ENCODE results near the gene ZNF284. TPM values are rescaled to one million over a fixed set of nuclear protein-coding genes. Genes with fewer than 3 reads are reported as not detected.

Gene ZNF284
- total RNA-seq (2022; extraction: Qiagen RNA extraction): 0.25 to 0.71 TPM (median 0.43 TPM) in 5 replicates

GRCh38 chr19:44071824-44072542 lies at the start of gene ZNF284:
Gene ZNF284 (plus strand): TSS chr19:44072159. CDS start chr19:44076390, 4,231 bp downstream.

GRCh38 chr19:44025217-44025936 lies 46.6 kb upstream of the ZNF284 start, which contains the start of gene ZNF222:
Gene ZNF222 (plus strand): TSS chr19:44025379. CDS start chr19:44025437, 58 bp downstream.

GRCh38 chr19:44051650-44052402 lies 20.1 kb upstream of the ZNF284 start, which contains the start of gene ZNF223:
Gene ZNF223 (plus strand): TSS chr19:44052036. CDS start chr19:44055177, 3,141 bp downstream.

GRCh38 chr19:44093931-44094765 lies 22.2 kb downstream of the ZNF284 start, which contains the start of gene ZNF224:
Gene ZNF224 (plus strand): TSS chr19:44094361. CDS start chr19:44097874, 3,513 bp downstream.

GRCh38 chr19:44113138-44113783 lies 41.3 kb downstream of the ZNF284 start, which contains the start of gene ZNF225:
Gene ZNF225 (plus strand): TSS chr19:44113399. CDS start chr19:44115828, 2,429 bp downstream.

Other genes starting within 250 kb of the ZNF284 start
- 3.9 to 6.1 TPM (median 4.8 TPM) in 5 replicates for gene ZNF283, start 244.8 kb upstream of the ZNF284 start, total RNA-seq (2022; extraction: Qiagen RNA extraction)
- 0.13 to 0.39 TPM (median 0.21 TPM) in 5 replicates for gene ZNF404, start 188.2 kb upstream of the ZNF284 start, total RNA-seq (2022; extraction: Qiagen RNA extraction)
- gene ZNF45, start 136.9 kb upstream of the ZNF284 start, total RNA-seq (2022; extraction: Qiagen RNA extraction): 8.7 to 12.8 TPM (median 9.8 TPM) in 5 replicates
- gene ZNF221, start 120.9 kb upstream of the ZNF284 start, total RNA-seq (2022; extraction: Qiagen RNA extraction): 0.51 to 0.84 TPM (median 0.60 TPM) in 5 replicates
- gene ZNF155, start 88.0 kb upstream of the ZNF284 start, total RNA-seq (2022; extraction: Qiagen RNA extraction): 1.9 to 3.6 TPM (median 3.0 TPM) in 5 replicates
- gene ZNF230, start 69.2 kb upstream of the ZNF284 start, total RNA-seq (2022; extraction: Qiagen RNA extraction): 2.2 to 4.2 TPM (median 3.3 TPM) in 5 replicates
- 3.1 to 3.8 TPM (median 3.5 TPM) in 5 replicates for gene ZNF222, start 46.8 kb upstream of the ZNF284 start, total RNA-seq (2022; extraction: Qiagen RNA extraction)
- 2.3 to 5.1 TPM (median 2.9 TPM) in 5 replicates for gene ZNF223, start 20.1 kb upstream of the ZNF284 start, total RNA-seq (2022; extraction: Qiagen RNA extraction)
- 7.1 to 12.7 TPM (median 8.9 TPM) in 5 replicates for gene ZNF224, start 22.2 kb downstream of the ZNF284 start, total RNA-seq (2022; extraction: Qiagen RNA extraction)
- 2.3 to 4.3 TPM (median 2.5 TPM) in 5 replicates for gene ZNF225, start 41.2 kb downstream of the ZNF284 start, total RNA-seq (2022; extraction: Qiagen RNA extraction)
- gene ZNF234, start 69.4 kb downstream of the ZNF284 start, total RNA-seq (2022; extraction: Qiagen RNA extraction): 1.3 to 2.5 TPM (median 2.2 TPM) in 5 replicates
- gene ZNF226, start 92.9 kb downstream of the ZNF284 start, total RNA-seq (2022; extraction: Qiagen RNA extraction): 18.3 to 21.5 TPM (median 18.7 TPM) in 5 replicates
- 9.3 to 13.7 TPM (median 10.1 TPM) in 5 replicates for gene ZNF227, start 140.4 kb downstream of the ZNF284 start, total RNA-seq (2022; extraction: Qiagen RNA extraction)
- gene ZNF233, start 187.7 kb downstream of the ZNF284 start, total RNA-seq (2022; extraction: Qiagen RNA extraction): 0.51 to 0.83 TPM (median 0.63 TPM) in 5 replicates
- 2.8 to 4.5 TPM (median 3.1 TPM) in 5 replicates for gene ZNF235, start 232.9 kb downstream of the ZNF284 start, total RNA-seq (2022; extraction: Qiagen RNA extraction)